ENCODE data around the gene COL20A1. TPM values are rescaled to one million over a fixed set of nuclear protein-coding genes. Genes with fewer than 3 reads are reported as not detected.

COL20A1 gene
- total RNA-seq, 1 experiment from 2014 or later, result 2.3 TPM

- Mint-ChIP-seq H3K36me3 (ENCODE audit: insufficient read depth in 1 of 3, low read depth in 3 of 3) (no peaks in the 10 kb centered on the region; a peak in 1 of 7 replicates), H3K4me1 (peaks cover 10 to 13% of the 10 kb centered on the region in 2 experiments), H3K27me3 (ENCODE audit: low read depth) (peaks cover 3% of the 10 kb centered on the region; the same call in 1 of the 2 replicates), H3K4me3 (no peak overlapping the region), H3K27ac (peak overlapping the region in 2 of 3 experiments; percentile 72 to 73; a peak in 2 of 7 replicates), H3K9me3 (no peaks in the 10 kb centered on the region)
- Histone ChIP-seq H3K9ac (ENCODE audit: extremely low read depth, insufficient read length, low read length) (no peak overlapping the region), H4K5ac (ENCODE audit: insufficient read length, low read depth, low read length) (no peak overlapping the region), H2BK120ac (ENCODE audit: low read depth, low read length, poor library complexity, severe bottlenecking) (no peak overlapping the region), H2AFZ (ENCODE audit: low read length) (no peak overlapping the region), H3T11ph (ENCODE audit: low read length) (no peak overlapping the region), H3K4me2 (ENCODE audit: insufficient read depth, insufficient read length, low read length) (no peak overlapping the region), H3K23ac (ENCODE audit: insufficient read length, low read depth, low read length) (no peak overlapping the region), H3K56ac (ENCODE audit: insufficient read length, low read depth, low read length) (no peak overlapping the region), H2BK12ac (ENCODE audit: insufficient read length, low read depth, low read length) (no peak overlapping the region), H4K20me1 (ENCODE audit: control insufficient read depth, insufficient read depth, insufficient read length) (no peaks in the 10 kb centered on the region), H3K27ac (ENCODE audit: insufficient read length, low read depth, low read length) (no peak overlapping the region), H4K8ac (replicated peaks; ENCODE audit: insufficient read length, low read depth, low read length) (no peak overlapping the region), H2BK15ac (ENCODE audit: low read depth, low read length) (no peak overlapping the region), H3K23me2 (ENCODE audit: insufficient read length, low read depth, low read length, poor library complexity, severe bottlenecking) (no peaks in the 10 kb centered on the region), H4K91ac (ENCODE audit: insufficient read length, low read depth, low read length) (no peak overlapping the region), H3K27me3 (ENCODE audit: insufficient read depth, low read length) (no peaks in the 10 kb centered on the region), H3K9me3 (ENCODE audit: control insufficient read depth, low read depth, low read length) (no peaks in the 10 kb centered on the region), H3K4ac (ENCODE audit: low read depth, low read length) (no peak overlapping the region), H3K79me2 (ENCODE audit: insufficient read depth, low read length) (no peaks in the 10 kb centered on the region), H3K4me1 (ENCODE audit: insufficient read depth, low read length) (no peaks in the 10 kb centered on the region), H3K14ac (ENCODE audit: insufficient read depth, low read length) (no peak overlapping the region; the same call in 1 of the 2 replicates), H3K18ac (ENCODE audit: insufficient read length, low read depth, low read length) (no peak overlapping the region), H2BK5ac (ENCODE audit: insufficient read length, low read length) (no peak overlapping the region), H2BK20ac (ENCODE audit: low read depth, low read length, poor library complexity, severe bottlenecking) (no peak overlapping the region), H3K79me1 (ENCODE audit: insufficient read depth, low read depth, low read length, poor library complexity, severe bottlenecking) (no peaks in the 10 kb centered on the region), H2AK5ac (ENCODE audit: insufficient read length, low read length) (no peak overlapping the region)
- no CpG with 5 or more reads among the region's 25 CpGs for WGBS (ENCODE audit: extremely low coverage, insufficient read length, low lambda C conversion rate)
- no peak for DNase-seq
- no peak for TF ChIP-seq CTCF (conservative IDR thresholded peaks at IDR 0.05)
Measured at GRCh38 chr20:63243604-63244247, 49.3 kb upstream of the COL20A1 start.

Data from H9 (cell line).